Mesenchymal stem cell (in vitro differentiated cells and primary cell): ENCODE measurements around the gene FIBCD1.

Experiments
- DNase-seq: peaks from one replicate; pipeline ENCODE4 v3.0.0-alpha.2; 2013
- H2AFZ ChIP-seq: one replicate; pipeline ENCODE4 v1.6.1; 2013; ENCODE audit warnings: low read depth, mild to moderate bottlenecking, control low read depth, inconsistent platforms, low read length, moderate library complexity
- H2AK5ac ChIP-seq: 2 replicates; pipeline ENCODE4 v1.6.1; 2013; ENCODE audit warnings: low read length, moderate library complexity, mild to moderate bottlenecking, inconsistent platforms; ENCODE audit not compliant: severe bottlenecking
- H2BK120ac ChIP-seq: one replicate; pipeline ENCODE4 v1.6.1; 2013; ENCODE audit warnings: low read depth, mild to moderate bottlenecking, inconsistent platforms, low read length, moderate library complexity
- H2BK12ac ChIP-seq, 2 experiments: one replicate each; pipeline ENCODE4 v1.6.1; 2013; ENCODE audit warnings: inconsistent platforms in 2 of 2, low read length in 2 of 2, mild to moderate bottlenecking in 2 of 2, moderate library complexity in 2 of 2, control low read depth in 1 of 2
- H2BK15ac ChIP-seq: one replicate; pipeline ENCODE4 v1.6.1; 2013; ENCODE audit warnings: mild to moderate bottlenecking, low read depth, inconsistent platforms; ENCODE audit not compliant: poor library complexity, severe bottlenecking
- H2BK5ac ChIP-seq: 2 replicates; pipeline ENCODE4 v1.6.1; 2013; ENCODE audit warnings: low read depth, mild to moderate bottlenecking, low read length, control low read depth, inconsistent platforms; ENCODE audit not compliant: poor library complexity, severe bottlenecking
- H3K14ac ChIP-seq, 2 experiments: one replicate each; pipeline ENCODE4 v1.6.1; 2013; ENCODE audit warnings: inconsistent platforms in 2 of 2, low read length in 2 of 2, control low read depth in 1 of 2, mild to moderate bottlenecking in 1 of 2, moderate library complexity in 1 of 2
- H3K18ac ChIP-seq, 2 experiments: one replicate each; pipeline ENCODE4 v1.6.1; 2013; ENCODE audit warnings: inconsistent platforms in 2 of 2, low read length in 2 of 2, control low read depth in 1 of 2, low read depth in 1 of 2, mild to moderate bottlenecking in 1 of 2
- H3K23ac ChIP-seq, 2 experiments: one replicate each; pipeline ENCODE4 v1.6.1; 2013; ENCODE audit warnings: inconsistent platforms in 2 of 2, low read length in 2 of 2, mild to moderate bottlenecking in 2 of 2, moderate library complexity in 2 of 2, control low read depth in 1 of 2
- H3K27ac ChIP-seq: 2 replicates; pipeline ENCODE4 v1.5.1; 2013; ENCODE audit warnings: mild to moderate bottlenecking, moderate library complexity, low read length, control low read depth, inconsistent platforms; ENCODE audit not compliant: poor library complexity, severe bottlenecking
- H3K27me3 ChIP-seq, 2 experiments: 2 replicates each; pipeline versions ENCODE4 v1.6.1 to v1.7.0; 2013; ENCODE audit warnings: low read length in 2 of 2, mild to moderate bottlenecking in 2 of 2, moderate library complexity in 2 of 2, control low read depth in 1 of 2, inconsistent platforms in 1 of 2; ENCODE audit not compliant: control insufficient read depth in 1 of 2, insufficient read depth in 1 of 2
- H3K36me3 ChIP-seq, 2 experiments: 2 replicates each; pipeline versions ENCODE4 v1.6.1 to v1.7.0; 2013; ENCODE audit warnings: low read length in 2 of 2, control low read depth in 1 of 2, inconsistent platforms in 1 of 2, low read depth in 1 of 2, mild to moderate bottlenecking in 1 of 2; ENCODE audit not compliant: insufficient read depth in 2 of 2, control insufficient read depth in 1 of 2
- H3K4ac ChIP-seq, 2 experiments: one replicate each; pipeline ENCODE4 v1.6.1; 2013; ENCODE audit warnings: inconsistent platforms in 2 of 2, low read length in 2 of 2, mild to moderate bottlenecking in 2 of 2, moderate library complexity in 2 of 2, control low read depth in 1 of 2, low read depth in 1 of 2
- H3K4me1 ChIP-seq: 2 replicates; pipeline ENCODE4 v1.6.1; 2013; ENCODE audit warnings: low read depth, low read length, control low read depth; ENCODE audit not compliant: control insufficient read depth, insufficient read depth
- H3K4me2 ChIP-seq: 2 replicates; pipeline ENCODE4 v1.6.1; 2013; ENCODE audit warnings: low read length, mild to moderate bottlenecking, inconsistent platforms; ENCODE audit not compliant: poor library complexity, severe bottlenecking
- H3K4me3 ChIP-seq, 2 experiments: 2 replicates each; pipeline versions ENCODE4 v1.5.1 to v1.7.0; 2013; ENCODE audit warnings: low read length in 2 of 2, mild to moderate bottlenecking in 2 of 2, control low read depth in 1 of 2, low read depth in 1 of 2; ENCODE audit not compliant: insufficient read depth in 1 of 2
- H3K79me1 ChIP-seq: replicated peaks from 2 replicates; pipeline ENCODE4 v1.6.1; 2013; ENCODE audit warnings: mild to moderate bottlenecking, control low read depth, low read length, inconsistent platforms; ENCODE audit not compliant: poor library complexity, severe bottlenecking
- H3K9ac ChIP-seq: 2 replicates; pipeline ENCODE4 v1.7.0; 2013; ENCODE audit warnings: mild to moderate bottlenecking, low read length, moderate library complexity
- H3K9me3 ChIP-seq: 2 replicates; pipeline ENCODE4 v1.7.0; 2013; ENCODE audit warnings: mild to moderate bottlenecking, low read length; ENCODE audit not compliant: control insufficient read depth
- H4K8ac ChIP-seq: one replicate; pipeline ENCODE4 v1.6.1; 2013; ENCODE audit warnings: inconsistent platforms, mild to moderate bottlenecking, low read length, moderate library complexity
- H4K91ac ChIP-seq: one replicate; pipeline ENCODE4 v1.6.1; 2013; ENCODE audit warnings: mild to moderate bottlenecking, low read length, inconsistent platforms
- WGBS: methylation state at CpG from one replicate; pipeline ENCODE4 v1.1.7; 2013; ENCODE audit warnings: mixed read lengths; 5-methylcytosine and 5-hydroxymethylcytosine counted together

Gene FIBCD1

GRCh38 chr9:130902204-130903185 lies 36.6 kb downstream of the FIBCD1 start:
- Histone ChIP-seq H3K14ac (no peak overlapping the region), H3K27ac (no peak overlapping the region), H3K9me3 (no peaks in the 10 kb centered on the region), H3K4me1 (peaks cover 8% of the 10 kb centered on the region), H2BK120ac (no peak overlapping the region), H3K27me3 (peaks cover 14 to 69% of the 10 kb centered on the region in 2 experiments), H3K4me3 (no peak overlapping the region), H2BK15ac (no peak overlapping the region), H2AK5ac (no peak overlapping the region), H2BK12ac (no peak overlapping the region), H4K91ac (no peak overlapping the region), H3K36me3 (peaks cover 0 to 10% of the 10 kb centered on the region in 2 experiments), H3K9ac (no peak overlapping the region), H3K4me2 (no peak overlapping the region), H3K23ac (no peak overlapping the region), H2AFZ (no peak overlapping the region), H4K8ac (no peak overlapping the region), H2BK5ac (no peak overlapping the region), H3K4ac (no peak overlapping the region), H3K18ac (no peak overlapping the region), H3K79me1 (no peaks in the 10 kb centered on the region)
- 79% methylated on average over 27 of the region's 27 CpGs for WGBS
- DNase-seq = no peak

- Histone ChIP-seq H2BK12ac (no peak overlapping the region), H3K27me3 (peaks cover 14 to 67% of the 10 kb centered on the region in 2 experiments), H4K8ac (no peak overlapping the region), H2AK5ac (no peak overlapping the region), H3K4ac (no peak overlapping the region), H3K27ac (no peak overlapping the region), H3K36me3 (peaks cover 0 to 10% of the 10 kb centered on the region in 2 experiments), H3K18ac (no peak overlapping the region), H3K9me3 (no peaks in the 10 kb centered on the region), H3K4me3 (no peak overlapping the region), H2BK120ac (no peak overlapping the region), H2BK5ac (no peak overlapping the region), H2AFZ (no peak overlapping the region), H3K9ac (no peak overlapping the region), H3K79me1 (no peaks in the 10 kb centered on the region), H3K4me2 (no peak overlapping the region), H3K14ac (no peak overlapping the region), H2BK15ac (no peak overlapping the region), H3K23ac (no peak overlapping the region), H3K4me1 (peaks cover 8% of the 10 kb centered on the region), H4K91ac (no peak overlapping the region)
- 80% methylated on average over 16 of the region's 17 CpGs for WGBS
- DNase-seq = no peak
These were observed 37.4 kb downstream of the FIBCD1 start for GRCh38 chr9:130901498-130902203.

- no peak for DNase-seq
- H3K4me3 ChIP-seq = no peak overlapping the region
- no peak overlapping the region for H3K27ac ChIP-seq
- H3K14ac ChIP-seq = no peak overlapping the region
- no peak overlapping the region for H2BK120ac ChIP-seq
- H3K18ac ChIP-seq = no peak overlapping the region
- no peaks in the 10 kb centered on the region for H3K9me3 ChIP-seq
- H3K4ac ChIP-seq = no peak overlapping the region
- no peak overlapping the region for H2AFZ ChIP-seq
- H4K8ac ChIP-seq = no peak overlapping the region
- no peak overlapping the region for H2BK12ac ChIP-seq
- no peak overlapping the region for H4K91ac ChIP-seq
- H3K79me1 ChIP-seq = no peaks in the 10 kb centered on the region
- H3K4me1 ChIP-seq = peaks cover 12% of the 10 kb centered on the region
- 81% methylated on average over 17 of the region's 17 CpGs for WGBS
- no peak overlapping the region for H2AK5ac ChIP-seq
- no peak overlapping the region for H2BK5ac ChIP-seq
- no peak overlapping the region for H2BK15ac ChIP-seq
- H3K4me2 ChIP-seq = no peak overlapping the region
- H3K36me3 ChIP-seq = peaks cover 0 to 15% of the 10 kb centered on the region in 2 experiments
- H3K27me3 ChIP-seq = peaks cover 14 to 61% of the 10 kb centered on the region in 2 experiments
- no peak overlapping the region for H3K9ac ChIP-seq
- H3K23ac ChIP-seq = no peak overlapping the region
These were observed 38.1 kb downstream of the FIBCD1 start for GRCh38 chr9:130900701-130901497.
